ENCODE measurements around the gene CROCC. TPM values are rescaled to one million over a fixed set of nuclear protein-coding genes. Genes with fewer than 3 reads are reported as not detected.

Gene CROCC
- total and polyA plus RNA-seq, 9 donors, result 15.2 to 33.1 (median 25.4) TPM

DNA sequence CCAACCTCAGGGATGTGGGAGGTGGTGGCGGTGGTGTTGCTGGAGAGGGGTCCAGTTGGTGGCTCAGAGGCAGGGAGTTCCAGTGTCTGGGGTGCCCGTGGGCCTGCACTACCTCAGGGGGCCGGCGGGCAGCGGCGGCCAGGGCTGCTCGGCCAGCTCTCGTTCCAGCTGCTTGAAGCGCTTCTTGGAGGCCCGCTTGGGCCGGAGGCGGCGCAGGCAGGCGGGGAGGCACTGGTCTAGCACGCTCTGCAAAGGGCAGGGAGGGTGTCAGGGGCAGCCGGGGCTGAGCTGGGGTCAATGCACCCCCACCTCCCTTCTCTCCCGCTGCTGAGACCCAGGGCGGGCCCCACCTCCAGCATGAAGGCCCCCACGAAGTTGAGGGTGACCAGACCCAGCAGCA, 64.4 kb downstream of the CROCC start:
- Histone ChIP-seq H3K27ac (ENCODE audit: low read length) (no peak overlapping the region), H3K27me3 (ENCODE audit: control insufficient read depth, insufficient read depth, low read length) (peaks cover 9% of the 10 kb centered on the region), H3K9me3 (replicated peaks; ENCODE audit: control insufficient read depth, low read depth, low read length) (no peaks in the 10 kb centered on the region), H3K36me3 (ENCODE audit: control insufficient read depth, insufficient read depth, low read length) (peaks cover 34% of the 10 kb centered on the region), H3K4me1 (ENCODE audit: control insufficient read depth, insufficient read depth, low read length) (peaks cover 9% of the 10 kb centered on the region), H3K4me3 (ENCODE audit: low read length) (no peak overlapping the region)
- 80% methylated on average over 6 of the region's 19 CpGs for WGBS (ENCODE audit: insufficient coverage)
- DNase-seq, result no peak

- H3K9me3 ChIP-seq (replicated peaks; ENCODE audit: control insufficient read depth, low read depth, low read length), result no peaks in the 10 kb centered on the region
- peaks cover 9% of the 10 kb centered on the region for H3K4me1 ChIP-seq (ENCODE audit: control insufficient read depth, insufficient read depth, low read length)
- H3K36me3 ChIP-seq (ENCODE audit: control insufficient read depth, insufficient read depth, low read length), result peaks cover 39% of the 10 kb centered on the region
- WGBS (ENCODE audit: insufficient coverage), result 76% methylated on average over 22 of the region's 23 CpGs
- H3K27me3 ChIP-seq (ENCODE audit: control insufficient read depth, insufficient read depth, low read length), result peaks cover 5% of the 10 kb centered on the region
- DNase-seq, result no peak
- H3K4me3 ChIP-seq (ENCODE audit: low read length), result no peak overlapping the region
- H3K27ac ChIP-seq (ENCODE audit: low read length), result no peak overlapping the region
Observed at GRCh38 chr1:16986560-16986959, 64.8 kb downstream of the CROCC start.

GRCh38 chr1:16986962-16987361, 65.2 kb downstream of the CROCC start:
- DNase-seq, result no peak
- 51% methylated on average over 12 of the region's 16 CpGs for WGBS (ENCODE audit: insufficient coverage)
- Histone ChIP-seq H3K36me3 (ENCODE audit: control insufficient read depth, insufficient read depth, low read length) (peaks cover 43% of the 10 kb centered on the region), H3K4me1 (ENCODE audit: control insufficient read depth, insufficient read depth, low read length) (peaks cover 9% of the 10 kb centered on the region), H3K9me3 (replicated peaks; ENCODE audit: control insufficient read depth, low read depth, low read length) (no peaks in the 10 kb centered on the region), H3K4me3 (ENCODE audit: low read length) (no peak overlapping the region), H3K27me3 (ENCODE audit: control insufficient read depth, insufficient read depth, low read length) (peaks cover 5% of the 10 kb centered on the region), H3K27ac (ENCODE audit: low read length) (no peak overlapping the region)

DNA sequence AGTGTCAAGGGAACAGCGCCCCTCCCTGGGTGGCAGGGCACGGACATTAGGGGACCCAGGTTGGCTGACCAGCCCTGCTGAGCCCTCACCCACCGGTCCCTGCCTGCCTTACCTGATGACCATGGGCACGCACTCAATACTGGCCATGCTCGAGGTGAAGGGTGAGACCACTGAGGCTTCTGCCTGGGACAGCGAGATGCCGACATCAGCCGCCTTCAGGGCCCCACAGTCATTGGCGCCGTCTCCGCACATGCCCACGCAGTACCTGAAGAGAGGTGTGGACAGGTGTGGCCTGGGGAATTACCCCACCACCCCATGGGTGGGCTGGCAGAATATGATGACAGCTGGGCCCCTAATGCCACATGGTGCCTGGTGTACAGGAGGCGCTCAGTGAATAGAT, 66.5 kb downstream of the CROCC start:
- H3K27me3 ChIP-seq (ENCODE audit: control insufficient read depth, insufficient read depth, low read length), result no peaks in the 10 kb centered on the region
- no peak for DNase-seq
- WGBS (ENCODE audit: insufficient coverage), result 91% methylated on average over 6 of the region's 13 CpGs
- H3K4me1 ChIP-seq (ENCODE audit: control insufficient read depth, insufficient read depth, low read length), result peaks cover 9% of the 10 kb centered on the region
- H3K36me3 ChIP-seq (ENCODE audit: control insufficient read depth, insufficient read depth, low read length), result peaks cover 50% of the 10 kb centered on the region
- H3K27ac ChIP-seq (ENCODE audit: low read length), result no peak overlapping the region
- no peak overlapping the region for H3K4me3 ChIP-seq (ENCODE audit: low read length)
- H3K9me3 ChIP-seq (replicated peaks; ENCODE audit: control insufficient read depth, low read depth, low read length), result no peaks in the 10 kb centered on the region

DNA sequence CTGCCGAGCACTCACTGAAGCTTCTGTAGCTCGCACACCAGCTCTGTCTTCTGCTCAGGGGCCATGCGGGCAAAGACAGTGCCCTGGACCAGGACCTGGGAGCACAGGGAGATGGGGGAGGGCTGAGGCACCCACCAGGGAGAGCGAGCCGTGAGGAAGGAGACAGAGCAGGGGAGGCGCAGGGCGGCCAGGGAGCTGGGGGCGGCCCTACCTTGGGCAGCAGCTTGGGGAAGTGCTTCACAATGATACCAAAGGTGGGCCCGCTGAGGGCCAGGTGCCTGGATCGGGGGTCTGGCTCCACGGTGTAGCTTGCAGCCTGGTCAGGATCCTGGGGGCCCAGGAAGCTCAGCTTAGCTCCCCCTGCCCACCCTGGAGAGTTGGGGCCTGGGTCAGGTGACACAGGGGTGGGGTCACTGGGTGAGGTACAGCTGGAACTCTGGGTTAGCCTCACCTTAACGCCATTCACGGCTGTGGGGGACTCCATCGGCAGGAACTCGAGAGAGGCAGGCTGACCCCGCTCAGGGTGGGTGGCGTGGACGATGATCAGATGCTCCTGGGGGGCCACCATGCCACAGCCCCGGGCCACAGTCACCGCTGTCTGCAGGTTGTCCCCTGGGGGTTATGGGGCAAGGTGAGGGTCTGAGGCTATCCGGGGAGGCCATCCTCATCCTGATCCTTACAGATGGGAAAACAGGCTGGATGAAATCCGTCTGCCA, 68.1 kb downstream of the CROCC start:
- no peak overlapping the region for H3K4me3 ChIP-seq (ENCODE audit: low read length)
- 88% methylated on average over 20 of the region's 22 CpGs for WGBS (ENCODE audit: insufficient coverage)
- H3K4me1 ChIP-seq (ENCODE audit: control insufficient read depth, insufficient read depth, low read length), result peaks cover 3% of the 10 kb centered on the region
- no peaks in the 10 kb centered on the region for H3K9me3 ChIP-seq (replicated peaks; ENCODE audit: control insufficient read depth, low read depth, low read length)
- H3K27ac ChIP-seq (ENCODE audit: low read length), result no peak overlapping the region
- H3K27me3 ChIP-seq (ENCODE audit: control insufficient read depth, insufficient read depth, low read length), result no peaks in the 10 kb centered on the region
- no peak for DNase-seq
- peaks cover 58% of the 10 kb centered on the region for H3K36me3 ChIP-seq (ENCODE audit: control insufficient read depth, insufficient read depth, low read length)

- Histone ChIP-seq H3K27ac (ENCODE audit: low read length) (no peak overlapping the region), H3K4me3 (ENCODE audit: low read length) (no peak overlapping the region), H3K36me3 (ENCODE audit: control insufficient read depth, insufficient read depth, low read length) (peaks cover 50% of the 10 kb centered on the region), H3K4me1 (ENCODE audit: control insufficient read depth, insufficient read depth, low read length) (no peaks in the 10 kb centered on the region), H3K27me3 (ENCODE audit: control insufficient read depth, insufficient read depth, low read length) (no peaks in the 10 kb centered on the region), H3K9me3 (replicated peaks; ENCODE audit: control insufficient read depth, low read depth, low read length) (no peaks in the 10 kb centered on the region)
- 92% methylated on average over 11 of the region's 12 CpGs for WGBS (ENCODE audit: insufficient coverage)
- DNase-seq, result no peak
Observed at GRCh38 chr1:16991571-16991970, 69.8 kb downstream of the CROCC start.

- 100% methylated on average over 6 of the region's 12 CpGs for WGBS (ENCODE audit: insufficient coverage)
- no peaks in the 10 kb centered on the region for H3K27me3 ChIP-seq (ENCODE audit: control insufficient read depth, insufficient read depth, low read length)
- H3K9me3 ChIP-seq (replicated peaks; ENCODE audit: control insufficient read depth, low read depth, low read length), result no peaks in the 10 kb centered on the region
- DNase-seq, result no peak
- H3K36me3 ChIP-seq (ENCODE audit: control insufficient read depth, insufficient read depth, low read length), result peaks cover 50% of the 10 kb centered on the region
- H3K27ac ChIP-seq (ENCODE audit: low read length), result no peak overlapping the region
- H3K4me1 ChIP-seq (ENCODE audit: control insufficient read depth, insufficient read depth, low read length), result no peaks in the 10 kb centered on the region
- no peak overlapping the region for H3K4me3 ChIP-seq (ENCODE audit: low read length)
Observed at GRCh38 chr1:16992102-16992501, 70.4 kb downstream of the CROCC start.

GRCh38 chr1:16992675-16993074, 70.9 kb downstream of the CROCC start:
- no peak for DNase-seq
- H3K27me3 ChIP-seq (ENCODE audit: control insufficient read depth, insufficient read depth, low read length), result no peaks in the 10 kb centered on the region
- 100% methylated on average over 3 of the region's 9 CpGs for WGBS (ENCODE audit: insufficient coverage)
- H3K27ac ChIP-seq (ENCODE audit: low read length), result no peak overlapping the region
- H3K4me1 ChIP-seq (ENCODE audit: control insufficient read depth, insufficient read depth, low read length), result no peaks in the 10 kb centered on the region
- no peak overlapping the region for H3K4me3 ChIP-seq (ENCODE audit: low read length)
- H3K36me3 ChIP-seq (ENCODE audit: control insufficient read depth, insufficient read depth, low read length), result peaks cover 46% of the 10 kb centered on the region
- no peaks in the 10 kb centered on the region for H3K9me3 ChIP-seq (replicated peaks; ENCODE audit: control insufficient read depth, low read depth, low read length)

- Histone ChIP-seq H3K9me3 (replicated peaks; ENCODE audit: control insufficient read depth, low read depth, low read length) (no peaks in the 10 kb centered on the region), H3K4me3 (ENCODE audit: low read length) (no peak overlapping the region), H3K27me3 (ENCODE audit: control insufficient read depth, insufficient read depth, low read length) (no peaks in the 10 kb centered on the region), H3K27ac (ENCODE audit: low read length) (no peak overlapping the region), H3K36me3 (ENCODE audit: control insufficient read depth, insufficient read depth, low read length) (peaks cover 42% of the 10 kb centered on the region), H3K4me1 (ENCODE audit: control insufficient read depth, insufficient read depth, low read length) (no peaks in the 10 kb centered on the region)
- 89% methylated on average over 9 of the region's 15 CpGs for WGBS (ENCODE audit: insufficient coverage)
- no peak for DNase-seq
Observed at GRCh38 chr1:16993521-16994038, 71.8 kb downstream of the CROCC start.

- peaks cover 41% of the 10 kb centered on the region for H3K36me3 ChIP-seq (ENCODE audit: control insufficient read depth, insufficient read depth, low read length)
- WGBS (ENCODE audit: insufficient coverage), result 93% methylated on average over 12 of the region's 14 CpGs
Observed at GRCh38 chr1:16996845-16997244, 75.1 kb downstream of the CROCC start.

More at GRCh38 chr1:16996845-16997244, 75.1 kb downstream of the CROCC start:
- DNase-seq, result no peak
- Histone ChIP-seq H3K27ac (ENCODE audit: low read length) (no peak overlapping the region), H3K9me3 (replicated peaks; ENCODE audit: control insufficient read depth, low read depth, low read length) (no peaks in the 10 kb centered on the region), H3K4me3 (ENCODE audit: low read length) (no peak overlapping the region), H3K27me3 (ENCODE audit: control insufficient read depth, insufficient read depth, low read length) (no peaks in the 10 kb centered on the region), H3K4me1 (ENCODE audit: control insufficient read depth, insufficient read depth, low read length) (no peaks in the 10 kb centered on the region)

Measured in muscle of leg (tissue), 11 donors.